Large intestine (tissue), 12 donors: ENCODE results near the gene UBTFL1. TPM values are rescaled to one million over a fixed set of nuclear protein-coding genes. Genes with fewer than 3 reads are reported as not detected.
"Not testable (repeated sequence)": the region's sequence is repeated elsewhere in the genome, so short reads cannot be mapped to it uniquely, and the experiment has no call there.

Experiments used
- DNase-seq, 2 donors: peaks; one replicate each; pipeline versions ENCODE4 v3.0.0 to v3.0.0-alpha.2; 2013
- H3K27ac ChIP-seq: one replicate; pipeline ENCODE4 v1.5.1; 2013; ENCODE audit warnings: low read length
- H3K27me3 ChIP-seq: 2 replicates; pipeline ENCODE4 v1.6.1; 2013; ENCODE audit warnings: low read length; ENCODE audit not compliant: control insufficient read depth, insufficient read depth
- H3K36me3 ChIP-seq: 2 replicates; pipeline ENCODE4 v1.6.1; 2013; ENCODE audit warnings: low read length; ENCODE audit not compliant: control insufficient read depth, insufficient read depth
- H3K4me1 ChIP-seq: one replicate; pipeline ENCODE4 v1.6.1; 2013; ENCODE audit warnings: low read length; ENCODE audit not compliant: control insufficient read depth, insufficient read depth
- H3K4me3 ChIP-seq: one replicate; pipeline ENCODE4 v1.5.1; 2013; ENCODE audit warnings: low read length
- H3K9me3 ChIP-seq: one replicate; pipeline ENCODE4 v1.6.1; 2013; ENCODE audit warnings: mild to moderate bottlenecking, low read depth, low read length, moderate library complexity; ENCODE audit not compliant: control insufficient read depth
- WGBS: methylation state at CpG from one replicate; pipeline ENCODE4 v1.1.5; 2013; ENCODE audit warnings: low lambda C conversion rate; ENCODE audit not compliant: insufficient coverage; 5-methylcytosine and 5-hydroxymethylcytosine counted together
- long read RNA-seq, 11 donors: transcript quantifications; one replicate each; lab custom pipeline, GENCODE V29; 2026
- polyA plus RNA-seq: library from polyadenylated mRNA; unstranded; fragments of 120-200 nt; gene quantifications from one replicate; pipeline ENCODE4 v1.2.1, GENCODE V29; 2013

Gene UBTFL1, protein sequence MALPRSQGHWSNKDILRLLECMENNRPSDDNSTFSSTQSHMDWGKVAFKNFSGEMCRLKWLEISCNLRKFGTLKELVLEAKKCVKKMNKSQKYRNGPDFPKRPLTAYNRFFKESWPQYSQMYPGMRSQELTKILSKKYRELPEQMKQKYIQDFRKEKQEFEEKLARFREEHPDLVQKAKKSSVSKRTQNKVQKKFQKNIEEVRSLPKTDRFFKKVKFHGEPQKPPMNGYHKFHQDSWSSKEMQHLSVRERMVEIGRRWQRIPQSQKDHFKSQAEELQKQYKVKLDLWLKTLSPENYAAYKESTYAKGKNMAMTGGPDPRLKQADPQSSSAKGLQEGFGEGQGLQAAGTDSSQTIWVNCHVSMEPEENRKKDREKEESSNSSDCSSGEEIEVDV
- polyA plus RNA-seq = not detected
- long read RNA-seq, donor 1 = 0 reads
- long read RNA-seq, donor 2 = 0 reads
- long read RNA-seq, donor 3 = 0 reads
- long read RNA-seq, donor 4 = 0 reads
- long read RNA-seq, donor 5 = 0 reads
- long read RNA-seq, donor 6 = 0 reads
- long read RNA-seq, donor 7 = 0 reads
- long read RNA-seq, donor 8 = 0 reads
- long read RNA-seq, donor 9 = 0 reads
- long read RNA-seq, donor 10 = 0 reads
- long read RNA-seq, donor 11 = 0 reads

DNA sequence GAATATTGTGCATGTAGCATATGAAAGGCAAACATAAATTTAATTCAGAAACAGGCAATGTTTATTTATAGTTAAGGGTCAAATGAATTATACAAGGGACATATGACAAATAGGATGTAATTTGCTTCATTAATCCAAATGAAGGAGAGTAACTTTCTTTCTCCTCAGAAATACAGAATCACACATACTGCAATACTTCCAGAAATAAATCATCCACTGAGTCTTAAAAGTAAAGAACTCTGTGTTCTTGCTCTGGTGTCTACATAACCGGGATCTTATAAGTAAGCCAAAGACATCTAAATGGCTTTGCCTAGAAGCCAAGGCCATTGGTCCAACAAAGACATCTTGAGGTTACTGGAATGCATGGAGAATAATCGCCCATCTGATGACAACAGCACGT is at the start of gene UBTFL1:
UBTFL1 (plus strand) TSS at position 301 of the 400 bp plus-strand sequence; CDS start at position 301, 0 bp downstream.
- no CpG with 5 or more reads among the region's 3 CpGs for WGBS
- H3K4me3 ChIP-seq = not testable (repeated sequence)

DNA sequence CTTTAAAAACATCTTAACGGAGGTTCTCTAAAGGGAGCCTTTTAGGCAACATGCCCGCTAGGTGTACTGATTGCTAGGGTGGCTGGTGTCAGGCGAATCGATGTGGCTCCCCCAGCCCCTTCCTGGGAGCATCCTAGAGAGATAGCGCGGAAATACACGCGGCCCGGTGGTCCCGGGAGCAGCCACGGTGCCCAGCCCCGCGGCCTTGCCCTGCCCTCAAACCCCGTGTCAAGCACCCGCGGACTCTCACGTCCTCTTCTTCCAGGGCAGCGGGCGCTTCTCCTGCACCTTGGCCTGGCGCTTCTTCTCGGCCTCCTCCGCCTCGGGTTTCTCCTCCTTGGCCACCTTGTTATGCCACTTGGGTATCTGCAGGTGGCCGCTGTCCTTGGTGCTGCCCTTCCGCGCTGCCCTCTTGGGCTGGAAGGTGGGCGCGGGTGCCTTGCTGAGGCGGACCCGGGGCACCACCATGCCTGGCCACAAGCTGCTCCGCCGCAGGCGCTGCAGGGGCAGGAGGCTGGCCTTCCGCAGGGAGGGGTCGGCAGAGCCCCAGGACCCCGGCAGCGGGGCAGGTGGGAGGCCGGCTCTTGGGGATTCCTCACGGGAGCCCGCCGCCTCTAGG is 34.0 kb upstream of the UBTFL1 start:
- H3K9me3 ChIP-seq, DNase-seq, H3K4me3 ChIP-seq, H3K27ac ChIP-seq, H3K36me3 ChIP-seq, H3K27me3 ChIP-seq, H3K4me1 ChIP-seq: not testable (repeated sequence)
- WGBS = no CpG with 5 or more reads among the region's 41 CpGs

More for the DNA sequence above, at the start of gene UBTFL1:
- not testable (repeated sequence) for H3K27me3 ChIP-seq, DNase-seq, H3K9me3 ChIP-seq, H3K36me3 ChIP-seq, H3K27ac ChIP-seq, H3K4me1 ChIP-seq

DNA sequence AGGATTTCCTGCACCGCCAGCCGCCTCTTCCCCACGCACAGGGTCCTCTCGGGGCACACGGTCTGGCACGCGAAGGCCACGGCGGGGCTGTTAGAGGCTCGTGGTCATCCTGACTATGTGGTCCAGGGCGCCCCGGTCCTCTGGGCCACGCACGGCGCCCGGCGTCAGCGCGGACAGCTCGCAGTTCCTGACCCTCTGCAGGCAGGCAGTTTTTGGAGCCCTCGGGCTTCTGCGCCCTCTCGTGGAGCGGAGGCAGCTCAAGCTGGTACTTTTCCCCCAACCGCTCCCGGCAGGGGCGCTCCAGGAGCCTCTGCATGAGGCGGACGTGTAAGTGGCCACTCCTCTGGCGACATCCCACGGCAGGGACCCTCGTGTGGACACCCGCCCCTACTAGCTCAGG is 33.4 kb upstream of the UBTFL1 start:
- H3K4me1 ChIP-seq, H3K27me3 ChIP-seq, H3K4me3 ChIP-seq, H3K36me3 ChIP-seq, H3K9me3 ChIP-seq, H3K27ac ChIP-seq, DNase-seq: not testable (repeated sequence)
- no CpG with 5 or more reads among the region's 33 CpGs for WGBS

DNA sequence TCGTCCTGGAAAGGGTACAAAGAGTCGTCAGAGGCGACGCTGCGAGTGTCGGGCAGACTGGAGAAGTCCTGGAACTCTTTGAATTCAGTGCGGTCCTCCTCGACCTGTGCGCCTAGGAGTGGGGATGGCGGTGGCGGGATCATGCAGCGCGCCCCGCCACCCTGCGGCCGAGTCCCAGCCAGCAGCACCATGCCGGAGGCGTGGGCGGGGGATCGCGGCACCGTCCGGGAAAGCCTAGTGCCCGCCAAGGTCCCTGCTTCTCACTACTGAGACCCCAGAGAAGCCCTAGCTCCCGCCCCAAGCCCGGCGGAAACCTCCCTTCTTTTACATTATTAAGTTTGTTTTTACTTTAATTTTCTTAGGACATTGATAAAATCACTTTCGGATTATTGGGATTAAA is 32.2 kb upstream of the UBTFL1 start:
- not testable (repeated sequence) for H3K4me1 ChIP-seq, H3K9me3 ChIP-seq, DNase-seq, H3K36me3 ChIP-seq, H3K27me3 ChIP-seq, H3K4me3 ChIP-seq, H3K27ac ChIP-seq
- WGBS = no CpG with 5 or more reads among the region's 28 CpGs

DNA sequence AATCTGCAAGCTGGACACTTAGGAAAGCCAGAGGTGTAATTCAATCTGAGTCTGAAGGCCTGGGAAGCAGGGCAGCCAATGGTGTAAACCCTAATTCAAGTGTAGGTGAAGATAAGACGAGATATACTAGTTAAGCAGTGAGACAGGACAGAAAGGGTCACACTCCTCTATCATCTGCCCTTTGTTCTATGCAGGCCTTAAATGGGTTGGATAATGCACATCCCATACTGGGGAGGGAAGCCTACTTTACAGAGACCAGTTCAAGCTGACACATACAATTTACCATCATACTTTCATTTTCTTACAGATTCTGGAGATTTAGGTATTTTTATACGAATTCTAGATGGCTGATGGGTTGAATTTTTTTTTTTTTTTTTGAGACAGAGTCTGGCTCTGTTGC is 3.0 kb downstream of the UBTFL1 start:
- H3K4me1 ChIP-seq, H3K4me3 ChIP-seq, H3K9me3 ChIP-seq, H3K27ac ChIP-seq, DNase-seq, H3K27me3 ChIP-seq, H3K36me3 ChIP-seq: not testable (repeated sequence)
- no CpG with 5 or more reads among the region's 2 CpGs for WGBS

DNA sequence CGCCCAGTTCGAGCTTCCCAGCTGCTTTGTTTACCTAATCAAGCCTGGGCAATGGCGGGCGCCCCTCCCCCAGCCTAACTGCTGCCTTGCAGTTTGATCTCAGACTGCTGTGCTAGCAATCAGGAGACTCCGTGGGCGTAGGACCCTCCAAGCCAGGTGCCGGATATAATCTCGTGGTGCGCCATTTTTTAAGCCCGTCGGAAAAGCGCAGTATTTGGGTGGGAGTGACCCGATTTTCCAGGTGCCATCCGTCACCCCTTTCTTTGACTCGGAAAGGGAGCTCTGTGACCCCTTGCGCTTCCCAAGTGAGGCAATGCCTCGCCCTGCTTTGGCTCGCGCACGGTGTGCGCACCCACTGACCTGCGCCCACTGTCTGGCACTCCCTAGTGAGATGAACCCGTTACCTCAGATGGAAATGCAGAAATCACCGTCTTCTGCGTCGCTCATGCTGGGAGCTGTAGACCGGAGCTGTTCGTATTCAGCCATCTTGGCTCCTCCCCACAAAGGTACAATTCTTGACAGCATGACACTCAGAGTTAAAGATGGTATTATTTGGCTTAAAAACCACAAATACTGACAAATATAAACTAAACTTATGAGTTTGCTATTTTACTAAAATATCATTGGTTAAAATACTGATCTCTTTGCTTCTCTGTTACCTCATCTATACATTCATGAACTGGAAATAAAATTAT is 9.6 kb downstream of the UBTFL1 start:
- not testable (repeated sequence) for H3K9me3 ChIP-seq, H3K4me3 ChIP-seq, DNase-seq, H3K36me3 ChIP-seq, H3K27ac ChIP-seq, H3K4me1 ChIP-seq, H3K27me3 ChIP-seq
- WGBS = no CpG with 5 or more reads among the region's 28 CpGs

DNA sequence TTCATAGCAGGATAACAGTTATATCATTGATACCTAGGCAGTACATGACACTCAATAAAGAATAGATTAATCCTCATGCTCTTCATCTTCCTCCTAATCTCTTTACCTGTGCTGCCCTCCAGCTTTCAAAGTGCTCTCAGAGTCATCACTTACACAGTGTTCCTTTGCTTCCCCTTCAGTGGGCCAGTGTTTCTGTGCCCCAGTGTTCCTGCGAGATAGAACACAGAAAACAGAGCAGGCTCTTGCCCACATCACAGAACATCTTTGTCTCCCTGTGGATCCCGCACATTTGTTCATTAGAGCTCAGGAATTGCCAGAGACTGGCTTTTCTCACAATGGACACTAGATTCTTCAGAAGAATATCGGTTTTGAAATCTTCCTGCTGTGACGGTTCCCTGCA is 12.5 kb downstream of the UBTFL1 start:
- H3K4me3 ChIP-seq, H3K36me3 ChIP-seq, H3K4me1 ChIP-seq, DNase-seq, H3K27ac ChIP-seq, H3K27me3 ChIP-seq, H3K9me3 ChIP-seq: not testable (repeated sequence)
- no CpG with 5 or more reads among the region's 4 CpGs for WGBS

DNA sequence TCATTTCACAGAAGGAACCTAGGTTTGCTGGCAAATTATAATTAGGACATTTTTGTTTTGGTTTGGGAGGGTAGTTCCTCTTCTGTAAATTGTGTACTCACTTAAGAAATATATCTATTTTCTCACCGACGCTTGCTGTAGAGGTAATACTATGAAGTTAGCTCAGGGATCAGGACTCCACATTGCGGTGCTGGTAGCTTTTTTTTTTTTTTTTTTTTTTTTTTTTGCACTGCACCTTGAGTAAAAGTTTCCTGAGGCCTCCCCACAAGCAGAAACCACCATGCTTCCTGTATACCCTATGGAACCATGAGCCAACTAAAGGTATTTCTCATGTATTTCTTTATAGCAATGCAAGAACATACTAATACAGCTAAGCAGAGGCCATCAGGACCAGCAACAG is 14.7 kb downstream of the UBTFL1 start:
- Histone ChIP-seq H3K27me3 (no peaks in the 10 kb centered on the region), H3K27ac (no peak overlapping the region), H3K4me1 (no peaks in the 10 kb centered on the region), H3K9me3 (no peaks in the 10 kb centered on the region), H3K4me3 (no peak overlapping the region), H3K36me3 (no peaks in the 10 kb centered on the region)
- no peak for DNase-seq
- WGBS = 80% methylated on average over 3 of the region's 3 CpGs

DNA sequence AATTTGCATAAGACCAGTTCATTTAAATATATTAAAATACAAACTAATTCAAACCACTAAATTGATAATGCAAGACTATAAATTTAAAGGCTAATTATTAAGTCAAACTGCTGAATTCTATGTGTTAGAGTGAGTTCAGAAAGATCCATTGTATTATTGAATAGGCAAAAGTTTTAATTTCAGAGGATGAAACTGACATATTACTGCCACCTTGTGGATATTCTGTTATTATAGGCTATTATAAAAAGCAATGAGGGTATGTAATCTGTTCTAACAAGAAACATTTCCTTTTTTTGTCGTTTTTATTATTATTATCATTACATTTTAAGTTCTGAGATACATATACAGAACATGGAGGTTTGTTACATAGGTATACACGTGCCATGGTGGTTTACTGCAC is 27.8 kb downstream of the UBTFL1 start:
- H3K36me3 ChIP-seq = no peaks in the 10 kb centered on the region

DNA sequence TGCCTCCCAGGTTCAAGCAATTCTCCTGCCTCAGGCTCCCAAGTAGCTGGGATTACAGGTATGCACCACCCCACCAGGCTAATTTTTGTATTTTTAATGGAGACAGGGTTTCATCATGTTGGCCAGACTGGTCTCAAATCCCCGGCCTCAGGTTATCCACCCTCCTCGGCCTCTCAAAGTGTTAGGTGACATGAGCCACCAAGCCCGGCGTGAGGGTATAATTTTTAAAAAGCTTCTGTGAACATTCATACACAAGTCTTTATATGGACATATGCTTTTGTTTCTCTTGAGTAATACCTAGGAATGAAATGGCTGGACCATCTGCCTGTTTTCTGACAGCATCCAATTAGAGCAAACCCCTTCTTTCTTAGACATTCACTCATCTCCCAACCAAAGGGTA is 34.4 kb downstream of the UBTFL1 start:
- H3K27me3 ChIP-seq = no peaks in the 10 kb centered on the region
- DNase-seq = no peak
- no peaks in the 10 kb centered on the region for H3K4me1 ChIP-seq
- H3K27ac ChIP-seq = no peak overlapping the region
- H3K36me3 ChIP-seq = no peaks in the 10 kb centered on the region
- H3K9me3 ChIP-seq = no peaks in the 10 kb centered on the region
- WGBS = no CpG with 5 or more reads among the region's 4 CpGs
- H3K4me3 ChIP-seq = no peak overlapping the region

More for the DNA sequence above, 27.8 kb downstream of the UBTFL1 start:
- no CpG with 5 or more reads among the region's 2 CpGs for WGBS
- Histone ChIP-seq H3K9me3 (no peaks in the 10 kb centered on the region), H3K27me3 (no peaks in the 10 kb centered on the region), H3K4me1 (no peaks in the 10 kb centered on the region), H3K27ac (no peak overlapping the region), H3K4me3 (no peak overlapping the region)
- no peak for DNase-seq
